ENCODE results near the gene WDR83.
"Not testable (repeated sequence)": the region's sequence is repeated elsewhere in the genome, so short reads cannot be mapped to it uniquely, and the experiment has no call there.

WDR83 gene

DNA sequence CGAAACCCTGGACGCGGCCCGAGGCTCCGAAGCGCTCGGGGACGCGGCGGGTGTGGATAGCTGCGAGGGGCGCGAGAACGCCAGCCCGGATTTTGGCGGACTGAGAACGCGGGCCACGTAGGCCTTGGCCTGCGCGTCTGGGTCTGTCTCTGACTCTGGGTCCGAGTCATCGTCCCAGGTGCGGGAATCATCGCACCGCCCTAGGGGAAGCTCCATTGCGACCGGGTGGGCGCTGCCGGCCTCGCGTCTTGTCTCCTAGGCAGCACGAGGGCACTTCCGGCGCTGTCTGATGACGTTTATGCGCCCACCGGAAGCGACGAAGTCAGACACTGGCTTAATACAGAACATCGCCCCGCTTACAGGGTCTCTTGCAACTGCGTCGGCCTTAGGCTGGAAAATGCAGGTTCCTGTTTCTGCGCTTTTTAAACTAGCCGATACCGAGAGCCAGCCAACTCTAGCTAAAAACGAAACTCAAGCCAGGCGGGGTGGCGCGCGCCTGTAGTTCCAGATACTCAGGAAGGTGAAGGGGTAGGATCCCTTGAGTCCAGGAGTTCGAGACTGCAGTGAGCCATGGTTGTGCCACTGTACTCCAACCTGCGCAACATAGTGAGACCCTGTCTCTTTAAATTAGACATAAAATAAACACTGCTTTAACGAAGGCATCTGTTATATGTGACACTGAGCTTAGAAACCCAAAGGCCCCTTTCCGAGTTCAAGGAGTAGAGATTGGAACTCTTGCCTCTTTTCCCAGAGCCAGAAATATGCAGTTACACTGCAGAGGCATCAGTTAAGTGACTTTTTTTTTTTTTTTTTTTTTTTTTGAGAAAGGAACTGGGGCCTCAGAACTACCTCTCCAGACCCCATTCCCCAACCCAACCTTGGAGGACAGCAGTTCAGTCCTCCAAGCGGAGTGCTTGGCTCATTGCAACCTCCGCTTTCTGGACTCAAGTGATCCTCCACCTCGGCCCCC is 30.0 kb downstream of the WDR83 start, which contains the start of gene FBXW9 (continued):
- TF ChIP-seq ZNF341 (tag by site-specific recombination; IDR thresholded peaks at IDR 0.05; ENCODE audit: low read depth), result peak; percentile 28; the same call in 1 of the 2 replicates

DNA sequence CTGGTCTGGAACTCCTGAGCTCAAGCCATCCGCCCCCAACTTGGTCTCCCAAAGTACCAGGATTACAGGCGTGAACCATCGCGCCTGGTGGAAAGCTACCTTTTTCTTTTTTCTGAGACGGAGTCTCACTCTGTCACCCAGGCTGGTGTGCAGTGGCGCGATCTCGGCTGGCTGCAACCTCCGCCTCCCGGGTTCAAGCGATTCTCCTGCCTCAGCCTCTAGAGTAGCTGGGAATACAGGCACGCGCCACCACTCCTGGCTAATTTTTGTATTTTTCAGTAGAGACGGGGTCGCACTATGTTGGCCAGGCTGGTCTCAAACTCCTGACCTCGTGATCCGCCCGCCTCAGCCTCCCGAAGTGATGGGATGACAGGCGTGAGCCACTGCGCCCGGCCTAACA is 30.8 kb downstream of the WDR83 start:
- not testable (repeated sequence) for H3K4me3 ChIP-seq (ENCODE audit: low read depth, low read length); H3K4me1 ChIP-seq (ENCODE audit: control insufficient read depth, insufficient read depth, low read length); H3K9me3 ChIP-seq (ENCODE audit: control insufficient read depth, insufficient read depth, low read depth, low read length); H3K27ac ChIP-seq (ENCODE audit: extremely low read depth, low read depth, low read length)
- CTCF ChIA-PET, result interaction anchor here (0.5 to 1.9 kb wide), 4 partner anchors 12 to 98 kb away, joined by 3 to 4 read pairs (median 4); no protein-coding TSS in a partner anchor
- POLR2A ChIA-PET, result interaction anchor here (1.2 to 2.7 kb wide), 6 partner anchors 11 to 193 kb away, joined by 3 to 19 read pairs (median 5); partner anchors contain the start of genes DHPS, GCDH and TNPO2
- H3K36me3 ChIP-seq (ENCODE audit: control insufficient read depth in 2 of 2, insufficient read depth in 1 of 2, low read length in 2 of 2), result peaks cover 23 to 56% of the 10 kb centered on the region in 2 experiments

DNA sequence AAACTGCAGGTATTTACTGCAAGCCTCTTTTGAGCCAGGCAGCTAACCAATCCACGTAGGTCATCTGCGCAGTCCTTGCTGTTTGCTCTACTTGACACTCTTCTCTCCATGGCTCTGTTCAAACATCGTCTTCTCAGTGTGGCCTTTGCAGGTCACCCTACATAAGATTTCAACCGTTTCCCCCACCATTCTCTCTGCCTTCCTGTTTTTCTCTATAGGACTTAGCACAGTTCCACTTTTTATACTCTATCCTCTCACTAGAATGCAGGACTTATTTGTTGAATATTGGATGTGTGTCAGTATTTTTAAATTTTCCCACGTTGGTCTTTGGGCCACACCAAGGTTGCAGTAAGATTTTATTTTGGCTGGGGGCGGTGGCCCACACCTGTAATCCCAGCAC is 31.5 kb downstream of the WDR83 start:
- CTCF ChIA-PET, result interaction anchor here (1.1 to 1.9 kb wide), 2 partner anchors 21 to 68 kb away, joined by 4 to 6 read pairs; no protein-coding TSS in a partner anchor
- POLR2A ChIA-PET, result interaction anchor here (1.2 to 2.7 kb wide), 4 partner anchors 12 to 25 kb away, joined by 3 to 19 read pairs (median 9); partner anchors contain the start of genes DHPS and TNPO2
- Histone ChIP-seq H3K9me3 (ENCODE audit: control insufficient read depth, insufficient read depth, low read depth, low read length) (no peaks in the 10 kb centered on the region), H3K36me3 (ENCODE audit: control insufficient read depth in 2 of 2, insufficient read depth in 1 of 2, low read length in 2 of 2) (peaks cover 24 to 57% of the 10 kb centered on the region in 2 experiments), H3K4me1 (ENCODE audit: control insufficient read depth, insufficient read depth, low read length) (no peaks in the 10 kb centered on the region), H3K4me3 (ENCODE audit: low read depth, low read length) (no peak overlapping the region), H3K27ac (ENCODE audit: extremely low read depth, low read depth, low read length) (no peak overlapping the region)
- TF ChIP-seq ZNF24 (tag by site-specific recombination; IDR thresholded peaks at IDR 0.05), result no peak
- TF ChIP-seq, protein P1, sequence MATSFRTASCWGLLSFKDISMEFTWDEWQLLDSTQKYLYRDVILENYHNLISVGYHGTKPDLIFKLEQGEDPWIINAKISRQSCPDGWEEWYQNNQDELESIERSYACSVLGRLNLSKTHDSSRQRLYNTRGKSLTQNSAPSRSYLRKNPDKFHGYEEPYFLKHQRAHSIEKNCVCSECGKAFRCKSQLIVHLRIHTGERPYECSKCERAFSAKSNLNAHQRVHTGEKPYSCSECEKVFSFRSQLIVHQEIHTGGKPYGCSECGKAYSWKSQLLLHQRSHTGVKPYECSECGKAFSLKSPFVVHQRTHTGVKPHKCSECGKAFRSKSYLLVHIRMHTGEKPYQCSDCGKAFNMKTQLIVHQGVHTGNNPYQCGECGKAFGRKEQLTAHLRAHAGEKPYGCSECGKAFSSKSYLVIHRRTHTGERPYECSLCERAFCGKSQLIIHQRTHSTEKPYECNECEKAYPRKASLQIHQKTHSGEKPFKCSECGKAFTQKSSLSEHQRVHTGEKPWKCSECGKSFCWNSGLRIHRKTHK (tag by site-specific recombination; IDR thresholded peaks at IDR 0.05), result no peak
- TF ChIP-seq ZNF416 (tag by site-specific recombination; IDR thresholded peaks at IDR 0.05), result no peak
- no peak for TF ChIP-seq ZNF214 (tag by site-specific recombination; IDR thresholded peaks at IDR 0.05; ENCODE audit: borderline replicate concordance)
- TF ChIP-seq, protein P2, sequence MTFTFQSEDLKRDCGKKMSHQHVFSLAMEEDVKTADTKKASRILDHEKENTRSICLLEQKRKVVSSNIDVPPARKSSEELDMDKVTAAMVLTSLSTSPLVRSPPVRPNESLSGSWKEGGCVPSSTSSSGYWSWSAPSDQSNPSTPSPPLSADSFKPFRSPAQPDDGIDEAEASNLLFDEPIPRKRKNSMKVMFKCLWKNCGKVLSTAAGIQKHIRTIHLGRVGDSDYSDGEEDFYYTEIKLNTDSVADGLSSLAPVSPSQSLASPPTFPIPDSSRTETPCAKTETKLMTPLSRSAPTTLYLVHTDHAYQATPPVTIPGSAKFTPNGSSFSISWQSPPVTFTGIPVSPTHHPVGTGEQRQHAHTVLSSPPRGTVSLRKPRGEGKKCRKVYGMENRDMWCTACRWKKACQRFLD (tag by site-specific recombination; IDR thresholded peaks at IDR 0.05), result no peak
- TF ChIP-seq ZNF311 (tag by site-specific recombination; IDR thresholded peaks at IDR 0.05; ENCODE audit: borderline replicate concordance), result no peak
- TF ChIP-seq ZEB2 (tag by site-specific recombination; IDR thresholded peaks at IDR 0.05), result no peak
- no peak for TF ChIP-seq ZNF658 (tag by site-specific recombination; IDR thresholded peaks at IDR 0.05)
- no peak for TF ChIP-seq ZNF211 (tag by site-specific recombination; IDR thresholded peaks at IDR 0.05; ENCODE audit: low read depth)
- TF ChIP-seq ZNF37A (tag by site-specific recombination; IDR thresholded peaks at IDR 0.05), result no peak
- no peak for TF ChIP-seq ZNF585B (tag by site-specific recombination; IDR thresholded peaks at IDR 0.05)
- TF ChIP-seq ZNF366 (tag by site-specific recombination; conservative IDR thresholded peaks at IDR 0.05), result no peak
- TF ChIP-seq, protein P3, sequence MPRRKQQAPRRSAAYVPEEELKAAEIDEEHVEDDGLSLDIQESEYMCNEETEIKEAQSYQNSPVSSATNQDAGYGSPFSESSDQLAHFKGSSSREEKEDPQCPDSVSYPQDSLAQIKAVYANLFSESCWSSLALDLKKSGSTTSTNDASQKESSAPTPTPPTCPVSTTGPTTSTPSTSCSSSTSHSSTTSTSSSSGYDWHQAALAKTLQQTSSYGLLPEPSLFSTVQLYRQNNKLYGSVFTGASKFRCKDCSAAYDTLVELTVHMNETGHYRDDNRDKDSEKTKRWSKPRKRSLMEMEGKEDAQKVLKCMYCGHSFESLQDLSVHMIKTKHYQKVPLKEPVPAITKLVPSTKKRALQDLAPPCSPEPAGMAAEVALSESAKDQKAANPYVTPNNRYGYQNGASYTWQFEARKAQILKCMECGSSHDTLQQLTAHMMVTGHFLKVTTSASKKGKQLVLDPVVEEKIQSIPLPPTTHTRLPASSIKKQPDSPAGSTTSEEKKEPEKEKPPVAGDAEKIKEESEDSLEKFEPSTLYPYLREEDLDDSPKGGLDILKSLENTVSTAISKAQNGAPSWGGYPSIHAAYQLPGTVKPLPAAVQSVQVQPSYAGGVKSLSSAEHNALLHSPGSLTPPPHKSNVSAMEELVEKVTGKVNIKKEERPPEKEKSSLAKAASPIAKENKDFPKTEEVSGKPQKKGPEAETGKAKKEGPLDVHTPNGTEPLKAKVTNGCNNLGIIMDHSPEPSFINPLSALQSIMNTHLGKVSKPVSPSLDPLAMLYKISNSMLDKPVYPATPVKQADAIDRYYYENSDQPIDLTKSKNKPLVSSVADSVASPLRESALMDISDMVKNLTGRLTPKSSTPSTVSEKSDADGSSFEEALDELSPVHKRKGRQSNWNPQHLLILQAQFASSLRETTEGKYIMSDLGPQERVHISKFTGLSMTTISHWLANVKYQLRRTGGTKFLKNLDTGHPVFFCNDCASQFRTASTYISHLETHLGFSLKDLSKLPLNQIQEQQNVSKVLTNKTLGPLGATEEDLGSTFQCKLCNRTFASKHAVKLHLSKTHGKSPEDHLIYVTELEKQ (tag by site-specific recombination; IDR thresholded peaks at IDR 0.05; ENCODE audit: borderline replicate concordance), result no peak
- no peak for TF ChIP-seq ZNF138 (tag by site-specific recombination; IDR thresholded peaks at IDR 0.05; ENCODE audit: borderline replicate concordance)
- no peak for TF ChIP-seq GFI1B (tag by site-specific recombination; IDR thresholded peaks at IDR 0.05)
- no peak for TF ChIP-seq IKZF3 (tag by site-specific recombination; IDR thresholded peaks at IDR 0.05)

All from HEK293 (cell line).